Left ventricle myocardium inferior (tissue), 1 donor: ENCODE data around the gene MUC21. TPM values are rescaled to one million over a fixed set of nuclear protein-coding genes. Genes with fewer than 3 reads are reported as not detected.
"Not testable (repeated sequence)": the region's sequence is repeated elsewhere in the genome, so short reads cannot be mapped to it uniquely, and the experiment has no call there.

ENCODE experiments used
- DNase-seq: peaks from one replicate; pipeline ENCODE4 v3.0.0-alpha.2; 2020
- H3K27ac ChIP-seq: fragments of 200-600 bp; replicated peaks from 2 replicates; pipeline ENCODE4 v1.8.0; 2021
- H3K27me3 ChIP-seq: fragments of 200-600 bp; 2 replicates; pipeline ENCODE4 v1.8.0; 2021; ENCODE audit warnings: low read depth
- H3K36me3 ChIP-seq: fragments of 200-600 bp; 2 replicates; pipeline ENCODE4 v1.8.0; 2021
- H3K4me1 ChIP-seq: fragments of 200-600 bp; 2 replicates; pipeline ENCODE4 v1.8.0; 2021
- H3K4me3 ChIP-seq: fragments of 200-600 bp; 2 replicates; pipeline ENCODE4 v1.8.0; 2021; ENCODE audit warnings: mild to moderate bottlenecking, moderate library complexity
- H3K9me3 ChIP-seq: fragments of 200-600 bp; replicated peaks from 2 replicates; pipeline ENCODE4 v1.8.0; 2021
- intact Hi-C: fragments of 100-400 bp; cut with micrococcal nuclease; formaldehyde crosslinking; loops from one replicate; pipeline ENCODE4 v1.11.0; 2022
- total RNA-seq: library from RNA; stranded (reverse); fragmentation: NEBNext Ultra II Directional; extraction: Animal tissue kit (Norgen Biotek cat#: 25700); gene quantifications from one replicate; pipeline ENCODE4 v1.2.1, GENCODE V29; 2021
- TF ChIP-seq, protein P1 (sequence below): fragments of 200-600 bp; IDR thresholded peaks from 2 replicates; pipeline ENCODE4 v1.8.0; 2021; ENCODE audit warnings: antibody characterized with exemption, mild to moderate bottlenecking, borderline replicate concordance
- donor health status: DM: no; HTN: yes; CAD: no; lungs with severe emphysema.

The MUC21 gene
- total RNA-seq, 1 donor from 2014 or later, result not detected

DNA sequence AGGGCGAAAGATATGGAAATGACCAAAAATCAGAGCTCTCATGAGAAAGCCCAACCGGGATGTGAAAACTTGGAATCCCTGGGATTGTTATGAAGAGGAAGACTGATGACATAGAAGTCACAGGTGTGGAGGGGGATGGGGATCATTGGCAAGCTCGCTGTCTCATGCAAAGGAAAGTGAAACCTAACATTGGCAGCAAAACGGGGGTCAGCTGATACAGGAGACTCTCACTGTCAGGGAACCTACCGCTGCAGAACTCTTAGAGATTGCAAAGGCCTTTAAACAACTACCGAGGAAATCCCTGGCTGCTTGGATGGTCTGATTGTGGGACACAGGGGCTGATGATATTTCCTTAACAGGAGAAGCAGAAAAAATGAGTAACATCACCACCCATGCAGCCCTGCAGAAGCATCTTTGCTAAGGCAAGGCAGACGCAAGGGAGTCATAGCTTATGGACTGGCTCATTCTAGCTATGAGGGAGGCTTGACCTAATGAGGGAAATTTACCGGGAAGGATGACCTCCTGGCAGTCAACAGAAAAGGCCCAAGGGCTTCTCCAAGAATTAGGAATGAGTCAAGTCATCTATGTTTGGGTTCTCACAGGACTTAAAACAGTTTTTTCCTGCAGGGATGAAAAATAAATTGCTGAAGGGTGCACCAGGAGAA, 7.0 kb downstream of the MUC21 start:
- H3K4me1 ChIP-seq, result no peaks in the 10 kb centered on the region
- TF ChIP-seq, protein P1, sequence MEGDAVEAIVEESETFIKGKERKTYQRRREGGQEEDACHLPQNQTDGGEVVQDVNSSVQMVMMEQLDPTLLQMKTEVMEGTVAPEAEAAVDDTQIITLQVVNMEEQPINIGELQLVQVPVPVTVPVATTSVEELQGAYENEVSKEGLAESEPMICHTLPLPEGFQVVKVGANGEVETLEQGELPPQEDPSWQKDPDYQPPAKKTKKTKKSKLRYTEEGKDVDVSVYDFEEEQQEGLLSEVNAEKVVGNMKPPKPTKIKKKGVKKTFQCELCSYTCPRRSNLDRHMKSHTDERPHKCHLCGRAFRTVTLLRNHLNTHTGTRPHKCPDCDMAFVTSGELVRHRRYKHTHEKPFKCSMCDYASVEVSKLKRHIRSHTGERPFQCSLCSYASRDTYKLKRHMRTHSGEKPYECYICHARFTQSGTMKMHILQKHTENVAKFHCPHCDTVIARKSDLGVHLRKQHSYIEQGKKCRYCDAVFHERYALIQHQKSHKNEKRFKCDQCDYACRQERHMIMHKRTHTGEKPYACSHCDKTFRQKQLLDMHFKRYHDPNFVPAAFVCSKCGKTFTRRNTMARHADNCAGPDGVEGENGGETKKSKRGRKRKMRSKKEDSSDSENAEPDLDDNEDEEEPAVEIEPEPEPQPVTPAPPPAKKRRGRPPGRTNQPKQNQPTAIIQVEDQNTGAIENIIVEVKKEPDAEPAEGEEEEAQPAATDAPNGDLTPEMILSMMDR, result no peak
- H3K9me3 ChIP-seq, result no peaks in the 10 kb centered on the region
- H3K27ac ChIP-seq, result no peak overlapping the region
- H3K36me3 ChIP-seq, result no peaks in the 10 kb centered on the region
- DNase-seq, result no peak
- H3K4me3 ChIP-seq, result no peak overlapping the region
- no peaks in the 10 kb centered on the region for H3K27me3 ChIP-seq
- intact Hi-C loops, result no loop called here

DNA sequence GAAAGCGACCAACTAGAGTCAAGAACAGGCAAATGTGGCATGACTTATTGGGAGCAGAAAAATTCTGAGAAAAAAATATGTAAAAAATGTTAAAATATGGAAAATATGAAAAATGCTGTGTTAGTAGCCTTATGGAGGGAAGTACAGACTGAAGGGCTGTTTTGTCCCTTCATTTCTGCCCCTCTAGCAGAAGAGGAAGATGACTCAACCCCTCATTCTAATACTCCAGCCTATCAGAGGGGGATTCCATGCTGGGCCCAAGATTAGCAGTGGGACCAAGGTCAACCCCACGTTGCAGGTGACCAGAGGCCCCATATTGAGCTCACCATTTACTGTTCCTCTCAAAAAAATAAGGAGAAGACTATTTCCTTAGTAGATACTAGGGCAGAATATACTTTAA, 8.4 kb downstream of the MUC21 start:
- intact Hi-C loops, result no loop called here
- TF ChIP-seq, protein P1, result no peak
- DNase-seq, result no peak
- Histone ChIP-seq H3K4me1 (no peaks in the 10 kb centered on the region), H3K27me3 (no peaks in the 10 kb centered on the region), H3K4me3 (no peak overlapping the region), H3K27ac (no peak overlapping the region), H3K36me3 (no peaks in the 10 kb centered on the region), H3K9me3 (no peaks in the 10 kb centered on the region)

DNA sequence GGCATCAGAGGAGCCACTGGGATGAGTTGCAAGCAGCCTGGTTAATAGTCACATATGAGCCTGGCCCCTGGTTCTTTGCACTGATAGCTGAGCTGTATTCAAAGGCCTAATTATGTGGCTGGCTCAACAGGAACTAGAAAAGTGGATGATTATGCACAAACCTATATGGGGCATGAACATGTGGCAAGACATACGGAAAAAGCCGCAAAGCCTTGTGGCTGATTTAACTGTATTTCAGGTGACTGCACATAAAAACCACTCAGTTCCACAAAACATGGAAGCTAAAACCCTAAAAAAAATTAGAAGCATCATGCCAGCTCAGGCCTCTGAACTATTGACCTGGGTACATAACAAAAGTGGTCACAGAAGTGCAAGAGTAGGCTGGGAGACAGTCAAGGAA, 13.8 kb downstream of the MUC21 start:
- H3K4me1 ChIP-seq, result no peaks in the 10 kb centered on the region
- no peaks in the 10 kb centered on the region for H3K36me3 ChIP-seq
- H3K27me3 ChIP-seq, result no peaks in the 10 kb centered on the region
- TF ChIP-seq, protein P1, result no peak
- intact Hi-C loops, result no loop called here
- no peak overlapping the region for H3K4me3 ChIP-seq
- no peak for DNase-seq
- H3K27ac ChIP-seq, result no peak overlapping the region
- H3K9me3 ChIP-seq, result no peaks in the 10 kb centered on the region

DNA sequence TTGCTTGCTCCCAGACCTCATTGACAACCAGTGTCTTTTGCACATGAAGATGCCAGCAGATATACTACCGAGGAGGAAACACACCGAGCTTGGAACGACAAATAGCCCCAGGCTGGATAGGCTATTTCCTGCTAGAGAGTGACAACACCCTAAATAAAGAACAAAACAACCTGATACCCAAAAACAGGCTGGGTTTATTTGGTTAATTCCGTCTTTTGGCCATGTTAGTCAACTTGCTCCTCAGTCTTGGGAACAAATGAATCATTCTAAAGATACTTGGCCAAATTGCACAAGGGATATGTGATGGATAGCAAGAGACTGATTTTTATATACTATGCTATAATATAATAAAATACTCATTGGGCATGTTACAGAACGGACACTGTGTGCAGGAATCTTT, 15.3 kb downstream of the MUC21 start:
- Histone ChIP-seq H3K9me3 (no peaks in the 10 kb centered on the region), H3K4me1 (no peaks in the 10 kb centered on the region), H3K4me3 (no peak overlapping the region), H3K27me3 (no peaks in the 10 kb centered on the region), H3K36me3 (no peaks in the 10 kb centered on the region), H3K27ac (no peak overlapping the region)
- DNase-seq, result no peak
- TF ChIP-seq, protein P1, result no peak
- intact Hi-C loops, result no loop called here

DNA sequence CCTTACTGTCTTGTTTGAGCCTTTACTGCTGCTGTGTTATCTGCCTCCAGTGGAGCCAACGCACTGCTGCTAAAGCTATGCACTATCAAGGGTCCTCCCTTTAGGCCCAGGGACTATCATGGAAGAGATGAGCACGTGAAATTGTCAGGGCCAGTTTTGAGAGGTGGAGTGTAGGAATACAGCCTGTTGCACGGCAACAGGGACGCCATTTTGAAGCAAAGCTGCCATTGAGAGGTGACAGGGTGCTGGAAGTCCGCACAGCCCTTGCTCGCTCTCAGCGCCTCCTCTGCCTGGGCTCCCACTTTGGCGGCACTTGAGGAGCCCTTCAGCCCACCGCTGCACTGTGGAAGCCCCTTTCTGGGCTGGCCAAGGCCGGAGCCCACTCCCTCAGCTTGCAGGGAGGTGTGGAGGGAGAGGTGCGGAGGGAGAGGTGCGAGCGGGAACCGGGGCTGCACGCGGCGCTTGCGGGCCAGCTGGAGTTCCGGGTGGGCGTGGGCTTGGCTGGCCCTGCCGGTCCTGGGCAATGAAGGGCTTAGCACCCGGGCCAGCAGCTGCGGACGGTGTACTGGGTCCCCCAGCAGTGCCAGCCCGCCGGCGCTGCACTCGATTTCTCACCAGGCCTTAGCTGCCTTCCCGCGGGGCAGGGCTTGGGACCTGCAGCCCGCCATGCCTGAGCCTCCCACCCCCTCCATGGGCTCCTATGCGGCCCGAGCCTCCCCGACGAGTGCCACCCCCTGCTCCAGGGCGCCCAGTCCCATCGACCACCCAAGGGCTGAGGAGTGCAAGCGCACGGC, 16.7 kb downstream of the MUC21 start:
- DNase-seq, H3K36me3 ChIP-seq, H3K9me3 ChIP-seq, H3K4me3 ChIP-seq, intact Hi-C loops, H3K27ac ChIP-seq, H3K27me3 ChIP-seq: not testable (repeated sequence)
- peaks cover 13% of the 10 kb centered on the region for H3K4me1 ChIP-seq

DNA sequence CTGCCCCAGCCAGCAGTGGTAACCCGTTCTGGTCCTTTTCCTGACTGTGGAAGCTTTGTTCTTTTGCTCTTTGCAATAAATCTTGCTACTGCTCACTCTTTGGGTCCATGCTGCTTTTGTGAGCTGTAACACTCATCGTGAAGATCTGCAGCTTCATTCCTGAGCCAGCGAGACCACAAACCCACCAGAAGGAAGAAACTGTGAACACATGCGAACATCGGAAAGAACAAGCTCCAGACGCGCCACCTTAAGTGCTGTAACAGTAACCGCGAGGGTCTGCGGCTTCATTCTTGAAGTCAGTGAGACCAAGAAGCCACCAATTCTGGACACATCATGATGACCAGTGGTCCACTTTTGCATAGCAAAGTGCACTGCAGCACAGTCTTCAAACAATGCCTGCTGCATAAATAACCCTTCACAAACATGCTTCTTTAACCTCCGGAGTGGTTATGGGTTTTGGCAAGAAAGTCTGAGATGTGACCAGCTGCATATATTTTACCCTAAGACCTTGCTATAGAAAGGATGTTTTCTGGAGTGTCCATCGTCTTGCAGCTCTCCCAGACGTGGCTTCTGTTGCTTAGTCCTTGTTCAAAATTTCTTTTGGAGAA, 17.9 kb downstream of the MUC21 start:
- no peaks in the 10 kb centered on the region for H3K9me3 ChIP-seq
- intact Hi-C loops, result no loop called here
- H3K27me3 ChIP-seq, result no peaks in the 10 kb centered on the region
- H3K36me3 ChIP-seq, result no peaks in the 10 kb centered on the region
- H3K27ac ChIP-seq, result no peak overlapping the region
- H3K4me1 ChIP-seq, result peaks cover 22% of the 10 kb centered on the region
- no peak overlapping the region for H3K4me3 ChIP-seq
- TF ChIP-seq, protein P1, result no peak
- no peak for DNase-seq
